Epidermal melanocyte (primary cell): ENCODE results near the gene CGREF1.
A peak's percentile ranks its signal among the peaks of the same experiment; 100 is the strongest.
"Not testable (repeated sequence)": the region's sequence is repeated elsewhere in the genome, so short reads cannot be mapped to it uniquely, and the experiment has no call there.

ENCODE experiments used
- DNase-seq: peaks from one replicate; pipeline ENCODE4 v3.0.0; 2011; ENCODE audit warnings: low spot score; ENCODE audit not compliant: insufficient read length

Gene CGREF1

GRCh38 chr2:27088634-27089033 is 30.3 kb downstream of the CGREF1 start:
- no peak for DNase-seq

GRCh38 chr2:27087823-27088410 is 31.0 kb downstream of the CGREF1 start:
- DNase-seq: no peak

GRCh38 chr2:27086724-27087593 is 32.0 kb downstream of the CGREF1 start, which contains the start of gene KHK:
TSS of gene KHK (plus strand) at chr2:27086772. CDS start at chr2:27087260, 488 bp downstream.
- DNase-seq: no peak

GRCh38 chr2:27086090-27086723 is 32.7 kb downstream of the CGREF1 start:
- peak; percentile 98 for DNase-seq

- peak; percentile 64 for DNase-seq
Observed at GRCh38 chr2:27085673-27086089, 33.2 kb downstream of the CGREF1 start.

- no peak for DNase-seq
Observed at GRCh38 chr2:27085062-27085672, 33.8 kb downstream of the CGREF1 start.

- no peak for DNase-seq
Observed at GRCh38 chr2:27084297-27085061, 34.4 kb downstream of the CGREF1 start.

- no peak for DNase-seq
Observed at GRCh38 chr2:27083410-27084296, 35.3 kb downstream of the CGREF1 start.

GRCh38 chr2:27082773-27083409 is 36.0 kb downstream of the CGREF1 start:
- DNase-seq: no peak

DNA sequence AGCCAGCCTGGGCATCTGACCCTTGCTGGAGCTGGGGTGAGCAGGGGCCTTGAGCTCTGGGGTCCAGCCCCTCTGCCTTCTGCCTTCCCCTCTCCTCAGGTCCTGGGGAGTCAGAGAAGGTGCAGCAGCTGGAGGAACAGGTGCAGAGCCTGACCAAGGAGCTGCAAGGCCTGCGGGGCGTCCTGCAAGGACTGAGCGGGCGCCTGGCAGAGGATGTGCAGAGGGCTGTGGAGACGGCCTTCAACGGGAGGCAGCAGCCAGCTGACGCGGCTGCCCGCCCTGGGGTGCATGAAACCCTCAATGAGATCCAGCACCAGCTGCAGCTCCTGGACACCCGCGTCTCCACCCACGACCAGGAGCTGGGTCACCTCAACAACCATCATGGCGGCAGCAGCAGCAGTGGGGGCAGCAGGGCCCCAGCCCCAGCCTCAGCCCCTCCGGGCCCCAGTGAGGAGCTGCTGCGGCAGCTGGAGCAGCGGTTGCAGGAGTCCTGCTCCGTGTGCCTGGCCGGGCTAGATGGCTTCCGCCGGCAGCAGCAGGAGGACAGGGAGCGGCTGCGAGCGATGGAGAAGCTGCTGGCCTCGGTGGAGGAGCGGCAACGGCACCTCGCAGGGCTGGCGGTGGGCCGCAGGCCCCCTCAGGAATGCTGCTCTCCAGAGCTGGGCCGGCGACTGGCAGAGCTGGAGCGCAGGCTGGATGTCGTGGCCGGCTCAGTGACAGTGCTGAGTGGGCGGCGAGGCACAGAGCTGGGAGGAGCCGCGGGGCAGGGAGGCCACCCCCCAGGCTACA is 36.8 kb downstream of the CGREF1 start:
- no peak for DNase-seq

- DNase-seq: no peak
Observed at GRCh38 chr2:27080603-27080936, 38.4 kb downstream of the CGREF1 start.

DNA sequence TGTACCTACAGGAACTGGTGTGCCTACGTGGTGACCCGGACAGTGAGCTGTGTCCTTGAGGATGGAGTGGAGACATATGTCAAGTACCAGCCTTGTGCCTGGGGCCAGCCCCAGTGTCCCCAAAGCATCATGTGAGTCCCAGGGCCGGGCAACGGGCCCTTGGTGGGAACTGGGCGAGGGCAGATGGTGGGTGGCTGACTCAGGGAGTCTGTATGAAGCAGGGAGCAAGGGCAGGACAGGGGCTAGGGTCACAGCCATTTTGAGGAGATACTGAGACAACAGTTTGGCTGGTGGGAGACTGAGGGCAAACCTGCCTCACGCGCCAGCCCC is 38.8 kb downstream of the CGREF1 start:
- no peak for DNase-seq

GRCh38 chr2:27079233-27080139 is 39.4 kb downstream of the CGREF1 start:
- no peak for DNase-seq

GRCh38 chr2:27078267-27079194 is 40.4 kb downstream of the CGREF1 start, which contains the start of gene EMILIN1:
TSS of gene EMILIN1 (plus strand) at chr2:27078615. CDS start at chr2:27079066, 451 bp downstream.
- DNase-seq: peak; percentile 68

DNA sequence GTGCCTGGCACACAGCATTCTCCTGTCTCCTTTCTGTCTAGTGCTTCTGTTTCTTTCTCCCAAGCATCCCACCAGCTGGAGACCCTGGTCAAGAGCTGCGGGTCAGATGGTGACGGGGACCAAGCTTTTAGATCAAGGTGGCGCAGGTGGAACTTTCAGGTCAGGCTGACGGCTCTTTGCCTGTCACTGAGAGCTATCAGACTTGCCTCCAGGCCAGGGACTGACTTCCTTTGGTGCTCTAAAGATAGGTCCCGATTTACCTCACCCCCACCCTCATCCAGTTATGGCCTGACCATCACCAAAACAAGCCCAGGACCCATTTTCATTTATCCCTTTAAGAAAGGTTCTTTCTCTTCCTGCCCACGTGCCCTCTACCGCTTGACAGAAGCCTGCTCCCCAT is 41.7 kb downstream of the CGREF1 start:
- no peak for DNase-seq

DNA sequence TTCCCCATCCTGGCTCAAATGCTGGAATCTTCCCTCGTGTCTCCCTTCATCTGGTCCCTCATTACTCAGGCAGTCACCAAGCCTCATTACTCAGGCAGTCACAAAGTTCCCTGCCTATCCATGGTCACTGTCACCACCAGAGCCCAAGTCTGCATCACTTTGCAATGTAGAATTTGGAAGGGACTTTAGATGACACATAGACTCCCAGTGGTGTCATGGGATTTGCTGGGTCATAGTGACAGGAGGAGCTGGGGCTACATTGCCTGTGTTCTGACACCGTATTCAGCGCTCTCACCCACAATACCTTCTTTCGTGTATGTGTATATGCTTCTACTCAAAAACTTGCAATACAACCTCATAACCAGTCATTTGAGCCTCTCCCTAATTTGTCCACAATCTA is 42.6 kb downstream of the CGREF1 start:
- DNase-seq: no peak

DNA sequence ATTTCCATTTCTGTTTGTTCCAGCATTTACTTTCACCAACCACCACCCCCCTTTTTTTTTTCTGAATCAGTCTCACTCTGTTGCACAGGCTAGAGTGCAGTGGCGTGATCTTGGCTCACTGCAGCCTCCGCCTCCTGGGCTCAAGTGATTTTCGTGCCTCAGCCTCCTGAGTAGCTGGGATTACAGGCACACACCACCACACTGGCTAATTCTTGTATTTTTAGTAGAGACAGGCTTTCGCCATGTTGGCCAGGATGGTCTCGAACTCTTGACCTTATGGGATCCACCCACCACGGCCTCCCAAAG is 43.4 kb downstream of the CGREF1 start:
- DNase-seq: not testable (repeated sequence)
